ENCODE measurements around the gene PLEKHA7.
A peak's percentile ranks its signal among the peaks of the same experiment; 100 is the strongest.

Gene PLEKHA7

GRCh38 chr11:16831316-16832192 is 182.7 kb downstream of the PLEKHA7 start:
- no peak for TF ChIP-seq CTCF (IDR thresholded peaks at IDR 0.05; ENCODE audit: low read depth, low read length, missing control alignments)
- Histone ChIP-seq H3K27ac (no peak overlapping the region), H3K4me3 (ENCODE audit: low read depth, low read length) (no peak overlapping the region), H3K27me3 (replicated peaks) (no peaks in the 10 kb centered on the region), H3K36me3 (replicated peaks) (no peaks in the 10 kb centered on the region)
- in situ Hi-C loops (cut with HindIII; ENCODE audit: low pct_ligation_motif_present, low sequenced_read_pairs): no loop called here
- DNase-seq: peak; percentile 18

- Histone ChIP-seq H3K36me3 (replicated peaks) (no peaks in the 10 kb centered on the region), H3K27ac (no peak overlapping the region), H3K27me3 (replicated peaks) (no peaks in the 10 kb centered on the region), H3K4me3 (ENCODE audit: low read depth, low read length) (no peak overlapping the region)
- DNase-seq: no peak
- in situ Hi-C loops (cut with HindIII; ENCODE audit: low pct_ligation_motif_present, low sequenced_read_pairs): no loop called here
- no peak for TF ChIP-seq CTCF (IDR thresholded peaks at IDR 0.05; ENCODE audit: low read depth, low read length, missing control alignments)
Measured at GRCh38 chr11:16827139-16827538, 187.1 kb downstream of the PLEKHA7 start.

GRCh38 chr11:16825968-16826367 is 188.2 kb downstream of the PLEKHA7 start:
- TF ChIP-seq CTCF (IDR thresholded peaks at IDR 0.05; ENCODE audit: low read depth, low read length, missing control alignments): no peak
- Histone ChIP-seq H3K4me3 (ENCODE audit: low read depth, low read length) (no peak overlapping the region), H3K36me3 (replicated peaks) (no peaks in the 10 kb centered on the region), H3K27ac (no peak overlapping the region), H3K27me3 (replicated peaks) (no peaks in the 10 kb centered on the region)
- no peak for DNase-seq
- in situ Hi-C loops (cut with HindIII; ENCODE audit: low pct_ligation_motif_present, low sequenced_read_pairs): no loop called here

- no peak for DNase-seq
- Histone ChIP-seq H3K4me3 (ENCODE audit: low read depth, low read length) (no peak overlapping the region), H3K27me3 (replicated peaks) (no peaks in the 10 kb centered on the region), H3K27ac (no peak overlapping the region), H3K36me3 (replicated peaks) (no peaks in the 10 kb centered on the region)
- in situ Hi-C loops (cut with HindIII; ENCODE audit: low pct_ligation_motif_present, low sequenced_read_pairs): no loop called here
- TF ChIP-seq CTCF (IDR thresholded peaks at IDR 0.05; ENCODE audit: low read depth, low read length, missing control alignments): no peak
Measured at GRCh38 chr11:16825101-16825500, 189.1 kb downstream of the PLEKHA7 start.

- no peak overlapping the region for H3K27ac ChIP-seq
- in situ Hi-C loops (cut with HindIII; ENCODE audit: low pct_ligation_motif_present, low sequenced_read_pairs): no loop called here
- peak; percentile 92 for TF ChIP-seq CTCF (IDR thresholded peaks at IDR 0.05; ENCODE audit: low read depth, low read length, missing control alignments)
Measured at GRCh38 chr11:16820324-16821092, 193.7 kb downstream of the PLEKHA7 start.

More at GRCh38 chr11:16820324-16821092, 193.7 kb downstream of the PLEKHA7 start:
- Histone ChIP-seq H3K27me3 (replicated peaks) (no peaks in the 10 kb centered on the region), H3K36me3 (replicated peaks) (no peaks in the 10 kb centered on the region), H3K4me3 (ENCODE audit: low read depth, low read length) (no peak overlapping the region)
- peak; percentile 58 for DNase-seq
